ENCODE data around the gene TTC13.

The TTC13 gene

GRCh38 chr1:230907472-230908205 lies 71.0 kb downstream of the TTC13 start:
- no peak for DNase-seq (ENCODE audit: low read depth in 1 of 2, low spot score in 1 of 2)

GRCh38 chr1:230906226-230906625 lies 72.4 kb downstream of the TTC13 start:
- no peak for DNase-seq (ENCODE audit: low read depth in 1 of 2, low spot score in 1 of 2)

- no peak for DNase-seq (ENCODE audit: low read depth in 1 of 2, low spot score in 1 of 2)
Observed at GRCh38 chr1:230905733-230906132, 72.9 kb downstream of the TTC13 start.

GRCh38 chr1:230902349-230902923 lies 76.2 kb downstream of the TTC13 start:
- no peak for DNase-seq (ENCODE audit: low read depth in 1 of 2, low spot score in 1 of 2)

GRCh38 chr1:230901671-230902070 lies 77.0 kb downstream of the TTC13 start:
- DNase-seq (ENCODE audit: low read depth in 1 of 2, low spot score in 1 of 2): no peak

GRCh38 chr1:230900984-230901383 lies 77.7 kb downstream of the TTC13 start:
- DNase-seq (ENCODE audit: low read depth in 1 of 2, low spot score in 1 of 2): no peak

GRCh38 chr1:230899841-230900251 lies 78.8 kb downstream of the TTC13 start:
- DNase-seq (ENCODE audit: low read depth in 1 of 2, low spot score in 1 of 2): no peak

GRCh38 chr1:230898748-230899147 lies 79.9 kb downstream of the TTC13 start:
- no peak for DNase-seq (ENCODE audit: low read depth in 1 of 2, low spot score in 1 of 2)

GRCh38 chr1:230898144-230898543 lies 80.5 kb downstream of the TTC13 start:
- DNase-seq (ENCODE audit: low read depth in 1 of 2, low spot score in 1 of 2): no peak

GRCh38 chr1:230896779-230897178 lies 81.9 kb downstream of the TTC13 start:
- no peak for DNase-seq (ENCODE audit: low read depth in 1 of 2, low spot score in 1 of 2)

- no peak for DNase-seq (ENCODE audit: low read depth in 1 of 2, low spot score in 1 of 2)
Observed at GRCh38 chr1:230895452-230895851, 83.2 kb downstream of the TTC13 start.

- no peak for DNase-seq (ENCODE audit: low read depth in 1 of 2, low spot score in 1 of 2)
Observed at GRCh38 chr1:230894664-230895063, 84.0 kb downstream of the TTC13 start.

- DNase-seq (ENCODE audit: low read depth in 1 of 2, low spot score in 1 of 2): no peak
Observed at GRCh38 chr1:230894032-230894431, 84.6 kb downstream of the TTC13 start.

- no peak for DNase-seq (ENCODE audit: low read depth in 1 of 2, low spot score in 1 of 2)
Observed at GRCh38 chr1:230892018-230892491, 86.6 kb downstream of the TTC13 start.

GRCh38 chr1:230891413-230891812 lies 87.2 kb downstream of the TTC13 start:
- no peak for DNase-seq (ENCODE audit: low read depth in 1 of 2, low spot score in 1 of 2)

- DNase-seq (ENCODE audit: low read depth in 1 of 2, low spot score in 1 of 2): no peak
Observed at GRCh38 chr1:230884646-230885045, 94.0 kb downstream of the TTC13 start.

GRCh38 chr1:230883967-230884366 lies 94.7 kb downstream of the TTC13 start:
- DNase-seq (ENCODE audit: low read depth in 1 of 2, low spot score in 1 of 2): no peak

GRCh38 chr1:230879778-230880177 lies 98.9 kb downstream of the TTC13 start:
- no peak for DNase-seq (ENCODE audit: low read depth in 1 of 2, low spot score in 1 of 2)

GRCh38 chr1:230878591-230878990 lies 100.1 kb downstream of the TTC13 start:
- DNase-seq (ENCODE audit: low read depth in 1 of 2, low spot score in 1 of 2): no peak

- DNase-seq (ENCODE audit: low read depth in 1 of 2, low spot score in 1 of 2): no peak
Observed at GRCh38 chr1:230877924-230878590, 100.6 kb downstream of the TTC13 start.

- DNase-seq (ENCODE audit: low read depth in 1 of 2, low spot score in 1 of 2): no peak
Observed at GRCh38 chr1:230877146-230877923, 101.3 kb downstream of the TTC13 start.

Data from stimulated activated CD4-positive, alpha-beta T cell treated with anti-CD3 and anti-CD28 coated beads, Interleukin-15, amount 100 ng/mL, for 1 hour (primary cell).